PC-3 (cell line): ENCODE results near the gene RIMKLB.
"Not testable (repeated sequence)": the region's sequence is repeated elsewhere in the genome, so short reads cannot be mapped to it uniquely, and the experiment has no call there.

Experiments
- EZH2phosphoT487 ChIP-seq: fragments of 300-600 bp; sonication (generic); IDR thresholded peaks from 2 replicates; pipeline ENCODE4 v1.6.1; 2018; ENCODE audit warnings: mild to moderate bottlenecking, antibody characterized with exemption, low read length, borderline replicate concordance
- TF ChIP-seq, protein P1 (sequence below): fragments of 300-600 bp; sonication (generic); conservative IDR thresholded peaks from 2 replicates; pipeline ENCODE4 v1.5.1; 2017; ENCODE audit warnings: antibody characterized with exemption, low read depth, mild to moderate bottlenecking, low read length

DNA sequence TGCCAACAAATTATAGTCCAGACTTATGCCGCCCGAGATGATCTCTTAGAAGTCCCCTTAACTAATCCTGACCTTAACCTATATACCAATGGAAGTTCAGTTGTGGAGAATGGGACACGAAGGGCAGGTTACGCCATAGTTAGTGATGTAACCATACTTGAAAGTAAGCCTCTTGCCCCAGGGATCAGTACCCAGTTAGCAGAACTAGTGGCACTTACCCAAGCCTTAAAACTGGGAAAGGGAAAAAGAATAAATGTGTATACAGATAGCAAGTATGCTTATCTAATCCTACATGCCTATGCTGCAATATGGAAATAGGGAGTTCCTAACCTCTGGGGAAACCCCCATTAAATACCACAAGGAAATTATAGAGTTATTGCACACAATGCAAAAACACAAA, 95.4 kb downstream of the RIMKLB start:
- TF ChIP-seq, protein P1, sequence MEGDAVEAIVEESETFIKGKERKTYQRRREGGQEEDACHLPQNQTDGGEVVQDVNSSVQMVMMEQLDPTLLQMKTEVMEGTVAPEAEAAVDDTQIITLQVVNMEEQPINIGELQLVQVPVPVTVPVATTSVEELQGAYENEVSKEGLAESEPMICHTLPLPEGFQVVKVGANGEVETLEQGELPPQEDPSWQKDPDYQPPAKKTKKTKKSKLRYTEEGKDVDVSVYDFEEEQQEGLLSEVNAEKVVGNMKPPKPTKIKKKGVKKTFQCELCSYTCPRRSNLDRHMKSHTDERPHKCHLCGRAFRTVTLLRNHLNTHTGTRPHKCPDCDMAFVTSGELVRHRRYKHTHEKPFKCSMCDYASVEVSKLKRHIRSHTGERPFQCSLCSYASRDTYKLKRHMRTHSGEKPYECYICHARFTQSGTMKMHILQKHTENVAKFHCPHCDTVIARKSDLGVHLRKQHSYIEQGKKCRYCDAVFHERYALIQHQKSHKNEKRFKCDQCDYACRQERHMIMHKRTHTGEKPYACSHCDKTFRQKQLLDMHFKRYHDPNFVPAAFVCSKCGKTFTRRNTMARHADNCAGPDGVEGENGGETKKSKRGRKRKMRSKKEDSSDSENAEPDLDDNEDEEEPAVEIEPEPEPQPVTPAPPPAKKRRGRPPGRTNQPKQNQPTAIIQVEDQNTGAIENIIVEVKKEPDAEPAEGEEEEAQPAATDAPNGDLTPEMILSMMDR, result not testable (repeated sequence)
- TF ChIP-seq EZH2phosphoT487, result not testable (repeated sequence)
